ENCODE results near the gene SIGLEC6.

The SIGLEC6 gene

GRCh38 chr19:51472607-51473006, 58.9 kb downstream of the SIGLEC6 start:
- no peak for DNase-seq

- no peak for DNase-seq
Observed at GRCh38 chr19:51471527-51471926, 59.9 kb downstream of the SIGLEC6 start.

- no peak for DNase-seq
Observed at GRCh38 chr19:51470966-51471365, 60.5 kb downstream of the SIGLEC6 start.

DNA sequence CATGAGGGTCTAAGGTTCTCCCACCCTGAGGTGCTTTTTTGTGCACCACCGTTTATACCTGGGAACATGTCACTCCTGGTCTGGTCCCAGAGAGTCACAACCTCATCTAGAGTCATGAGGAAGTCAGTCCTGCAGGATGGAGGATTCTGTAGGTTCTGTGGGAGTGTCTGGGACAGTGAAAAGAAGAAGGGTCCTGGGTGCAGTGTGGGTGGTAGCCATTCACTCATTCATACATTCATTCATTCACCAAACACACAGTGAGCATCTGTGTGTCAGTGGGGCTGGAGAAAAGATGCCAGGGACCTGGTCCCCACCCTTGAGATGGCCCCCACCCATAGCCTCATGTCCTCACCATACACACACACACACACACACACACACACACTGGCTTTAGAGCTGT, 61.8 kb downstream of the SIGLEC6 start:
- no peak for DNase-seq

GRCh38 chr19:51469162-51469561, 62.3 kb downstream of the SIGLEC6 start:
- no peak for DNase-seq

DNA sequence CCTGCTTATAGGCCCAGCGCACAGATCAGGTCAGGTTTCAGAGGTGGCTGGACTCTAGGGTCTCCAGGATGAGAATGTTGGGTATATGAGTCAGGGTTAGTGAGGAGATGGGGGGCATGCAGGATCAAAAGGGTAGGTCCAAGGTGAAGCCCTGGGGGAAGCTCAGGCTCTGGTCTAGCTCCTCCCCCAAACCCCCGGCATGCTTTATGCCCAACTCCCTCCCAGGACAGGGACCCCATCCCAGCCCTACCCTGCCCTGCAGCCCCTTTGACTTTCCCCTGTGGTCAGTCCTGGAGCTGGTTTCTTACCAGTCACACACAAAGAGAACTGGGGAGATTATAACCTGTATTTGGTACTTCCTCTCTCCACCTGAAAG, 62.9 kb downstream of the SIGLEC6 start:
- DNase-seq: no peak

DNA sequence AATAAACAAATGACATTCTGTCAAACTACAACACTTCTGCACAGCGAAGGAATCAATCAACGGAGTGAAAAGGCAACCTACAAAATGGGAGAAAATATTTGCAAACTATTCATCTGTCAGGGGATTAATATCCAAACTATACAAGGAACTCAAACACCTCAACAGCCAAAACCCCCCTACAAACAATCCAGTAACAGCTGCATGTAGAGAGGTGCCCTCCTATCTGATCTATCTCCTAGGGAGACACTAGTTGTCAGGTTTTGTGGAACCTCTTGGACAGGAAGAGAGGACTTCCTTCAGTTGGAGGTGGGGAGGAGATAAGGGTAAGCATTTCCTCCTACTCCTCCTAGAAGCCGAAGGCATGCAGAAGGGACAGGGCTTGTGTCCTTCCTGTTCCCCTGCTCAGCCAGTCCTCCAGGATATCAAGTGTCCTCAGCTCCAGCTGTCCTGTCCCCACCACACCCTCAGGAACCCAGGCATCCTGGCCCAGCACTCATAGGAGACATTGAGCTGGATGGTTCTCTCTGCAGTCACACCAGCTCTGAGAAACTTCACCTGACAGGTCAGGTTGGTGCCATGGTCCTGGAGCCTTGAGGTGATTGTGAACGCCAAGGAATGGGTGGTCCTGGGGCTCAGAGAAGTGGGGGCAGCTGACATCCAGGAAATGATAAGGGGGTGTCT, 63.5 kb downstream of the SIGLEC6 start:
- no peak for DNase-seq

Data from NK-92 treated with Interleukin-12 subunit alpha and Interleukin-12 subunit beta, amount 100 ng/mL, for 24 hours (cell line).